Ovary (tissue), 10 donors: Measurements from ENCODE around the gene F2RL2. TPM values are rescaled to one million over a fixed set of nuclear protein-coding genes. Genes with fewer than 3 reads are reported as not detected.

Experiments used
- DNase-seq, 5 donors: peaks; one replicate each; pipeline ENCODE4 v3.0.0-alpha.2; 2019 to 2020
- H3K27ac ChIP-seq, 2 donors: fragments of 200-600 bp; one replicate each; pipeline versions ENCODE4 v1.5.1 to v1.8.0; 2019 to 2022
- H3K27me3 ChIP-seq: fragments of 200-600 bp; one replicate; pipeline ENCODE4 v1.8.0; 2022
- H3K36me3 ChIP-seq: fragments of 200-600 bp; sonication (generic); one replicate; pipeline ENCODE4 v1.5.1; 2019
- H3K4me1 ChIP-seq: one replicate; pipeline ENCODE4 v1.8.1; 2013; ENCODE audit warnings: mild to moderate bottlenecking, moderate library complexity; ENCODE audit not compliant: insufficient read depth
- H3K4me3 ChIP-seq: fragments of 200-600 bp; sonication (generic); one replicate; pipeline ENCODE4 v1.5.1; 2017
- H3K9me3 ChIP-seq, 2 donors: fragments of 200-600 bp in 1 of 2; sonication (generic) in 1 of 2; one replicate each; pipeline versions ENCODE4 v1.5.1 to v1.8.1; 2013 to 2019; ENCODE audit warnings: mild to moderate bottlenecking in 1 of 2, moderate library complexity in 1 of 2
- EP300 ChIP-seq: sonication (generic); formaldehyde crosslinking; IDR thresholded peaks from one replicate; pipeline ENCODE4 v1.6.1; 2017; ENCODE audit warnings: antibody characterized with exemption
- POLR2A ChIP-seq: fragments of 450-650 bp; IDR thresholded peaks from one replicate; pipeline ENCODE4 v1.6.1; 2017; ENCODE audit warnings: antibody characterized with exemption, mild to moderate bottlenecking, moderate library complexity
- WGBS, 3 donors: extraction: QIAGEN DNeasy Blood & Tissue Kit in 1 of 3; methylation state at CpG; one replicate each; pipeline versions ENCODE4 v1.1.5 to v1.1.7; 2013 to 2017; 5-methylcytosine and 5-hydroxymethylcytosine counted together
- intact Hi-C, 4 donors: fragments of 100-400 bp; cut with DNase I; formaldehyde crosslinking; loops; one replicate each; pipeline versions ENCODE4 v1.11.0 to v1.15.1; 2022 to 2023
- long read RNA-seq, 3 donors: library from polyadenylated mRNA in 2 of 3; unstranded in 2 of 3; transcript quantifications; one replicate each; pipeline ENCODE4 v2.0.0 and lab custom pipeline, GENCODE V29; 2021 to 2026
- polyA plus RNA-seq, 2 donors: library from polyadenylated mRNA; stranded (reverse); fragments of 200-250 nt in 1 of 2; fragments of 350-450 nt in 1 of 2; fragmentation: Illumina TruSeq in 1 of 2; extraction: RNeasy Lipid Tissue Mini Kit (QIAGEN cat#74804) in 1 of 2; gene quantifications; one replicate each; pipeline ENCODE4 v1.2.3, GENCODE V29; 2013 to 2014
- total RNA-seq, 7 donors: library from RNA; depleted of rRNA in 2 of 7; stranded (reverse); fragments of >200 nt in 2 of 7; fragmentation: NEBNext Ultra II Directional in 3 of 7; extraction: Animal tissue kit (Norgen Biotek cat#: 25700) in 3 of 7; gene quantifications; one replicate each; pipeline versions ENCODE4 v1.1.0 to v1.2.4, GENCODE V29; 2016 to 2023
- TF ChIP-seq, protein P1 (sequence below), 3 donors: fragments of 450-650 bp in 2 of 3; fragments of 200-600 bp in 1 of 3; IDR thresholded peaks; one replicate each; pipeline versions ENCODE4 v1.5.1 to v1.8.0; 2016 to 2022; ENCODE audit warnings: antibody characterized with exemption in 3 of 3, mild to moderate bottlenecking in 1 of 3
- donor health status: DM: no; HTN: no; CAD: no; lungs with moderate emphysema.
- donor health status: DM: no; HTN: no; CAD: no.
- donor health status: Bipolar disorder and iron deficiency.
- donor health status: DM: yes; HTN: yes; CAD: no.
- donor health status: DM: no; HTN: no; CAD: no.
- donor health status: DM: yes; HTN: yes; CAD: no.

The F2RL2 gene, protein sequence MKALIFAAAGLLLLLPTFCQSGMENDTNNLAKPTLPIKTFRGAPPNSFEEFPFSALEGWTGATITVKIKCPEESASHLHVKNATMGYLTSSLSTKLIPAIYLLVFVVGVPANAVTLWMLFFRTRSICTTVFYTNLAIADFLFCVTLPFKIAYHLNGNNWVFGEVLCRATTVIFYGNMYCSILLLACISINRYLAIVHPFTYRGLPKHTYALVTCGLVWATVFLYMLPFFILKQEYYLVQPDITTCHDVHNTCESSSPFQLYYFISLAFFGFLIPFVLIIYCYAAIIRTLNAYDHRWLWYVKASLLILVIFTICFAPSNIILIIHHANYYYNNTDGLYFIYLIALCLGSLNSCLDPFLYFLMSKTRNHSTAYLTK
- total RNA-seq (under 1 TPM in 3 of 7 donors, not detected in 4; 0.10 to 0.22 (median 0.15) TPM), polyA plus RNA-seq (under 1 TPM; 0.06 to 0.97 TPM)
- long read RNA-seq, donor 1, partial matches to known transcripts: 0 of 1 reads
- long read RNA-seq, donor 1, other reads (novel, unspliced or antisense): 1 of 1 reads
- long read RNA-seq, donor 2: 0 reads
- long read RNA-seq, donor 3: 0 reads

- DNase-seq: no peak
- intact Hi-C loops: no loop called here
- Histone ChIP-seq H3K4me3 (no peak within 1 kb of the TSS), H3K4me1 (no peaks in the 10 kb centered on the region), H3K27ac (no peak within 1 kb of the TSS), H3K9me3 (no peaks in the 10 kb centered on the region), H3K36me3 (no peaks in the 10 kb centered on the region), H3K27me3 (no peaks in the 10 kb centered on the region)
- WGBS, 3 donors: 3 to 14% (median 10%) methylated on average over 7 of the region's 7 CpGs
- no peak for TF ChIP-seq EP300
- TF ChIP-seq POLR2A: no peak
- TF ChIP-seq, protein P1, sequence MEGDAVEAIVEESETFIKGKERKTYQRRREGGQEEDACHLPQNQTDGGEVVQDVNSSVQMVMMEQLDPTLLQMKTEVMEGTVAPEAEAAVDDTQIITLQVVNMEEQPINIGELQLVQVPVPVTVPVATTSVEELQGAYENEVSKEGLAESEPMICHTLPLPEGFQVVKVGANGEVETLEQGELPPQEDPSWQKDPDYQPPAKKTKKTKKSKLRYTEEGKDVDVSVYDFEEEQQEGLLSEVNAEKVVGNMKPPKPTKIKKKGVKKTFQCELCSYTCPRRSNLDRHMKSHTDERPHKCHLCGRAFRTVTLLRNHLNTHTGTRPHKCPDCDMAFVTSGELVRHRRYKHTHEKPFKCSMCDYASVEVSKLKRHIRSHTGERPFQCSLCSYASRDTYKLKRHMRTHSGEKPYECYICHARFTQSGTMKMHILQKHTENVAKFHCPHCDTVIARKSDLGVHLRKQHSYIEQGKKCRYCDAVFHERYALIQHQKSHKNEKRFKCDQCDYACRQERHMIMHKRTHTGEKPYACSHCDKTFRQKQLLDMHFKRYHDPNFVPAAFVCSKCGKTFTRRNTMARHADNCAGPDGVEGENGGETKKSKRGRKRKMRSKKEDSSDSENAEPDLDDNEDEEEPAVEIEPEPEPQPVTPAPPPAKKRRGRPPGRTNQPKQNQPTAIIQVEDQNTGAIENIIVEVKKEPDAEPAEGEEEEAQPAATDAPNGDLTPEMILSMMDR (IDR thresholded peaks at IDR 0.05): no peak
Measured at GRCh38 chr5:76622973-76623596, at the start of gene F2RL2. Gene F2RL2 (minus strand): TSS chr5:76623403. CDS start chr5:76623230, 173 bp downstream.

GRCh38 chr5:76672242-76672641, 49.0 kb upstream of the F2RL2 start:
- no peak for TF ChIP-seq EP300
- no peaks in the 10 kb centered on the region for H3K9me3 ChIP-seq
- no peaks in the 10 kb centered on the region for H3K27me3 ChIP-seq
- no peak overlapping the region for H3K4me3 ChIP-seq
- H3K4me1 ChIP-seq: no peaks in the 10 kb centered on the region
- H3K27ac ChIP-seq: no peak overlapping the region
- DNase-seq: no peak
- intact Hi-C loops: no loop called here
- 44 to 55% (median 45%) methylated on average over 2 of the region's 2 CpGs for WGBS, 3 donors
- no peaks in the 10 kb centered on the region for H3K36me3 ChIP-seq

DNA sequence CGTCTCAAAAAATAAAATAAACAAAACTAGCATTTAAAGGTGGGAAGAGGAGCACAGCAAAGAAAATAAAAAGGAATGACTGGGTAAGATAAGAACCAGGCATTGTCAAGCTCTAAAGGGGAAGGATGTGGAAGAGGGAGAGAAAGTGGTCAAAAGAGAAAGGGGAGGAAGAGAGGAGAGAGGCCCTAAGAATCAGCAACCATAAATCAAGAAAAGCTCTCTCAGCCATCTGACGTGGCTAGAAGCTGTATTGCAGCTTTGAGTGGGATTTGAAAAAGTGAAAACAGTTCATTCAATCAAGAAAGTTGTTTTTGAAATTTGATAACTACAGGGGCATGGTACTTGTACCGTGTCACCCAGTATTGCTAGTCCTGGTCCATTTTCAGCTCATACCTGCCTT, 47.3 kb upstream of the F2RL2 start:
- Histone ChIP-seq H3K27me3 (no peaks in the 10 kb centered on the region), H3K4me3 (no peak overlapping the region), H3K27ac (no peak overlapping the region), H3K9me3 (no peaks in the 10 kb centered on the region), H3K36me3 (no peaks in the 10 kb centered on the region), H3K4me1 (no peaks in the 10 kb centered on the region)
- WGBS, 3 donors: 88 to 91% (median 88%) methylated on average over 3 of the region's 3 CpGs
- intact Hi-C loops: no loop called here
- TF ChIP-seq EP300 (no peak), POLR2A (no peak)
- TF ChIP-seq, protein P1 (IDR thresholded peaks at IDR 0.05): no peak
- DNase-seq: no peak

DNA sequence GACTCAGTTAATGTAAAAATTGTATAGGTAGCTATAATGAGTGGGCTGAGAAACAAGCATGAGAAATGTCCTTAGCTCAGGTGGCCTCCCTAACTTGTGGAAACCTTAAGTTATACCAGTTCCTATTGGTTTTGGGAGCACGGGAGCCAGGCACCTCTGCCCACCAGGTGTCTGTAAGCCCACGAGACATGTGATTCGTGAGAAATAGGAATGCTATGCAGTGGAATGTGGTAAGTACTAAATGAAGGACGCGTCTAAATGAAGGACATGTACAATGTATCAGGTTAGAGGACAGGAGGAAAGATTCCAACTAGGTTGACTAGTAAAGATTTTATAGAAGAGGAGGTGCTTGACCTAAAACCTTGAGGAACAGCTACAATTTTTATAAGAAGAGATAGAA, 46.0 kb upstream of the F2RL2 start:
- no peak overlapping the region for H3K4me3 ChIP-seq
- TF ChIP-seq, protein P1 (IDR thresholded peaks at IDR 0.05): no peak
- no peak for TF ChIP-seq EP300
- no peak for TF ChIP-seq POLR2A
- H3K4me1 ChIP-seq: no peaks in the 10 kb centered on the region
- H3K27me3 ChIP-seq: no peaks in the 10 kb centered on the region
- H3K9me3 ChIP-seq: no peaks in the 10 kb centered on the region
- no peak overlapping the region for H3K27ac ChIP-seq
- DNase-seq: no peak
- 96 to 98% (median 97%) methylated on average over 5 of the region's 5 CpGs for WGBS, 3 donors
- intact Hi-C loops: no loop called here
- H3K36me3 ChIP-seq: no peaks in the 10 kb centered on the region
